ES-I3 (cell line): ENCODE results near the gene ZNF76.
"Not testable (repeated sequence)": the region's sequence is repeated elsewhere in the genome, so short reads cannot be mapped to it uniquely, and the experiment has no call there.

Source experiments
- H3K36me3 ChIP-seq: 2 replicates; pipeline ENCODE4 v1.6.1; 2013; ENCODE audit warnings: mild to moderate bottlenecking, low read length, control low read depth, moderate library complexity; ENCODE audit not compliant: insufficient read depth
- H3K4me1 ChIP-seq: 2 replicates; pipeline ENCODE4 v1.6.1; 2013; ENCODE audit warnings: mild to moderate bottlenecking, control low read depth, low read length; ENCODE audit not compliant: insufficient read depth
- H3K9ac ChIP-seq: 2 replicates; pipeline ENCODE4 v1.6.1; 2013; ENCODE audit warnings: low read depth, mild to moderate bottlenecking, low read length, moderate library complexity
- H3K9me3 ChIP-seq: 2 replicates; pipeline ENCODE4 v1.6.1; 2013; ENCODE audit warnings: mild to moderate bottlenecking, low read length, moderate library complexity; ENCODE audit not compliant: control insufficient read depth, insufficient read depth

ZNF76 gene

GRCh38 chr6:35295036-35295435 lies 35.5 kb downstream of the ZNF76 start:
- no peaks in the 10 kb centered on the region; the same call in 1 of the 2 replicates for H3K36me3 ChIP-seq
- H3K9ac ChIP-seq = no peak overlapping the region
- no peaks in the 10 kb centered on the region for H3K9me3 ChIP-seq
- H3K4me1 ChIP-seq = peaks cover 20% of the 10 kb centered on the region

GRCh38 chr6:35295521-35296315 lies 36.2 kb downstream of the ZNF76 start:
- no peaks in the 10 kb centered on the region; the same call in 1 of the 2 replicates for H3K36me3 ChIP-seq
- H3K9me3 ChIP-seq = no peaks in the 10 kb centered on the region
- H3K9ac ChIP-seq = no peak overlapping the region
- peaks cover 20% of the 10 kb centered on the region for H3K4me1 ChIP-seq

DNA sequence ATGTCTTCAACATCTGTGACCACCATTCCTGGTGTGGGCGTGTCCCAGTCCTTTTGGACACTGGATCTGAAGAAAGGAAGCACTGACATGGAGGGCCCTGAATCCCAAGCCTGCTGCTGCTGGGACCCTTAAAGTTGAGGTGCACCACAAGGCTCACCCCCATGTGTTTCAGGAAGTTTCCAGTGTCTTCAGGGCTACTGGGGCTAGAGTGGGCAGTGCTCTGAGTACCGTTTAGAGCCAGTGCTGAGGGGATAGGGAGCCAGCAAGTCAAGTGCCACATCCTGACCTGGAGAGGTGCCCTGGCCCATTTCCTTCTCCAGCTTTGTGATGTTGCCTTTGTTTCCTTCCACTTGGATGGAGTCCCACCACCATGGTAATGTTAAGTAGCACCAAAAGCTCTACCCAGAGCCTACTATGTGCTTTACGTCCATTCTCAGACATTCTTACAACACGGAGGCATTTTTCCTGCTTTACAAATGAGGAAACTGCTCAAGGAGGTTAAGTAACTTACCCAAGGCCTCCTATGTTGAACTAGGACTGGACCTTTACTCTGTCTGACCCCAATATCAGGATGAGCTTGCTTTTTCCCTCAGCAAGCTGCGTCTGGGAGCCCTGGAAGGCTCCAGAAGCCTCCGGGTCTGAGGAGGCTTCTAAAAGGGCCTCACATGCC lies 37.5 kb downstream of the ZNF76 start:
- H3K4me1 ChIP-seq = peaks cover 20% of the 10 kb centered on the region

GRCh38 chr6:35297601-35298481 lies 38.3 kb downstream of the ZNF76 start, which contains the start of gene DEF6:
TSS of gene DEF6 (plus strand) at chr6:35297818. CDS start at chr6:35297857, 39 bp downstream.
- H3K4me1 ChIP-seq = peaks cover 20% of the 10 kb centered on the region
- no peaks in the 10 kb centered on the region for H3K36me3 ChIP-seq
- H3K9me3 ChIP-seq = no peaks in the 10 kb centered on the region
- H3K9ac ChIP-seq = peak within 1 kb of the TSS; percentile 55; the same call in 1 of the 2 replicates

More for the DNA sequence above, 37.5 kb downstream of the ZNF76 start:
- Histone ChIP-seq H3K9ac (no peak overlapping the region), H3K9me3 (no peaks in the 10 kb centered on the region), H3K36me3 (no peaks in the 10 kb centered on the region)

GRCh38 chr6:35298625-35299140 lies 39.1 kb downstream of the ZNF76 start:
- no peak overlapping the region for H3K9ac ChIP-seq
- peaks cover 20% of the 10 kb centered on the region for H3K4me1 ChIP-seq
- no peaks in the 10 kb centered on the region for H3K9me3 ChIP-seq
- H3K36me3 ChIP-seq = no peaks in the 10 kb centered on the region

GRCh38 chr6:35299674-35300073 lies 40.1 kb downstream of the ZNF76 start:
- Histone ChIP-seq H3K9ac (no peak overlapping the region), H3K36me3 (no peaks in the 10 kb centered on the region), H3K4me1 (peaks cover 20% of the 10 kb centered on the region), H3K9me3 (no peaks in the 10 kb centered on the region)

GRCh38 chr6:35300848-35301247 lies 41.3 kb downstream of the ZNF76 start:
- H3K36me3 ChIP-seq = no peaks in the 10 kb centered on the region
- H3K4me1 ChIP-seq = peaks cover 20% of the 10 kb centered on the region
- H3K9me3 ChIP-seq = no peaks in the 10 kb centered on the region
- no peak overlapping the region for H3K9ac ChIP-seq

DNA sequence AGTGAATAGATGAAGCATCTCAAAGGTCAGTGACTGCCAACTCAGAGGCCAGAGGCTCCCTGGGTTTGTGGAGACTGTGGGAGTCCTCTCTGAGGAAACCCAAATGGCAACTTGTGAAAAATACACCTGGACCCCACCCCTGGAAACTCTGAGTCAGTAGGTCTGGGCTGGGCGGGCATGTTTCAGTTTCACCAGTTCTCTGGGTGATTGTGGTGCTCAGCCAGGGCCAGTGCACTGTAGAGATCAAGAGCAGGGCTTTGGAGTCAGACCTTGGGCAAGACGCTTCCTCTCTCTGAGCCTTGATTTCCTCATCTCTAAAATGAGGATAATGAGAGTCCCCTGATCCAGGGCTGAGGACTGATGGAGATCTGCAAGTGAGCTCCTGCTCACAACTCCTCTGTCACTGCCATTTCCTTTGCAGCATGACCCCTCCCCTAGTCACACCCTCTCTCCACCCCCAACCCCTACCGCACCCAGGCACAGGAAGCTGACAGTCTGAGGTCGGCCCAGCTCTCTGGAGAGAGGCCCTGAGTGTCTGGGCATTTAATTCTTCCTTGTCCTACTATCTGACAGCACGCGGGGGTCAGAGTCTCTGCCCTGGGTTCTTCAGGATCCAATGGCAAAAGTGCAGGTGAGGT lies 43.2 kb downstream of the ZNF76 start:
- H3K36me3 ChIP-seq = no peaks in the 10 kb centered on the region
- H3K9ac ChIP-seq = no peak overlapping the region
- H3K4me1 ChIP-seq = peaks cover 16% of the 10 kb centered on the region
- H3K9me3 ChIP-seq = no peaks in the 10 kb centered on the region

DNA sequence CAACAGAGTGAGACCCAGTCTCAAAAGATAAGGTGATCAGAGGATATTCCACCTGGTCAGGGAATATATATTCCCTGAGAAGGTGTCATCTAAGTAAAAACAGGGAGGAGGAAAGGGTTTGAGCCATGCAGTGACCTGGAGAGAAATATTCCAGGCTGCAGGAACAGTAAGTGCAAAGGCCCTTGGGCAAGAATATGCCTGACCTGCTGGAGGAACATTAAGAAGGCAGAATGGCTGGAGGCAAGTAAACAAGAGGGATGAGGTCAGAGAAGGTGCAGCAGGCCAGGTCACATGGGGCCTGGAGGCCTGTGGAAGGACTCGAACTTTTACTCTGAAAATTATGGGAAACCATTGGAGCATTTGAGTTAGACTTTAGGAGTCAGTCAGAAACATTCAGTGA lies 44.8 kb downstream of the ZNF76 start:
- no peaks in the 10 kb centered on the region for H3K36me3 ChIP-seq
- H3K9me3 ChIP-seq = no peaks in the 10 kb centered on the region
- peaks cover 3% of the 10 kb centered on the region; the same call in 1 of the 2 replicates for H3K4me1 ChIP-seq
- no peak overlapping the region for H3K9ac ChIP-seq

GRCh38 chr6:35305117-35305516 lies 45.6 kb downstream of the ZNF76 start:
- Histone ChIP-seq H3K4me1 (no peaks in the 10 kb centered on the region), H3K9me3 (no peaks in the 10 kb centered on the region), H3K9ac (no peak overlapping the region), H3K36me3 (no peaks in the 10 kb centered on the region)

- not testable (repeated sequence) for H3K36me3 ChIP-seq, H3K9ac ChIP-seq, H3K4me1 ChIP-seq, H3K9me3 ChIP-seq
These were observed 47.6 kb downstream of the ZNF76 start for GRCh38 chr6:35307138-35307537.

GRCh38 chr6:35308543-35308942 lies 49.0 kb downstream of the ZNF76 start:
- H3K36me3 ChIP-seq, H3K9me3 ChIP-seq, H3K4me1 ChIP-seq, H3K9ac ChIP-seq: not testable (repeated sequence)

DNA sequence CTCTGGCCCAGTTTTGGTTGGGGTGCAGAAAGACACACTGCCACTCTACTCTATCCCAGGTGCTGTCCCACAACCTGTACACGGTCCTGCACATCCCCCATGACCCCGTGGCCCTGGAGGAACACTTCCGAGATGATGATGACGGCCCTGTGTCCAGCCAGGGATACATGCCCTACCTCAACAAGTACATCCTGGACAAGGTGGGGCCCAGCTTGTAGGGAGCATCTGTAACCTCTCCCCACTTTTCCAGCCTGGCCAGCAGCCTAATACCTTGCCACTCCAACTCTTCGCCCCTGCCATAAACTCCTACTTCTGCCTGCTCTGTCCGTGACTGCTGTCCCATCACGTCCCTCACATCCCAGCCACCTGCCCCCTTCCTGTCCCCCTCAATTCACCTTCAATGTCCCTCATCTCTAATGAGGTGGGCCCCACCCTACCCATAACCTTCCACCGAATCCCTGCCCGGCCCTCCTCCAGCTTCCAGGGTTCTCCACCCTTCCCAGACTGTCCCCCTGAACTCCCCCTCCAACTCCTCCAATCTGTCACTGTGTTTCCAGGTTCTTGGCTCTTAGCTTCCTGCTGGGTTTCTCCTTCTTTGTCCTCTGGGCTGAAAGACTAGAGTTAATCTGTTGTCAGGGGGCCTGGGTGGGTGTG lies 50.2 kb downstream of the ZNF76 start:
- no peaks in the 10 kb centered on the region for H3K36me3 ChIP-seq
- no peaks in the 10 kb centered on the region for H3K4me1 ChIP-seq

More for the DNA sequence above, 50.2 kb downstream of the ZNF76 start:
- H3K9ac ChIP-seq = no peak overlapping the region
- no peaks in the 10 kb centered on the region for H3K9me3 ChIP-seq
